Activated naive CD4-positive, alpha-beta T cell treated with Interleukin-2 at 50 U/mL for 16 hours (primary cell): Measurements from ENCODE around the gene ADAM30.

Experiments
- DNase-seq: peaks from one replicate; pipeline ENCODE4 v3.0.0-alpha.2; 2020

The ADAM30 gene

GRCh38 chr1:119896303-119896702, at the start of gene ADAM30:
Gene ADAM30 (minus strand): TSS chr1:119896515. CDS start chr1:119896336, 179 bp downstream.
- no peak for DNase-seq

DNA sequence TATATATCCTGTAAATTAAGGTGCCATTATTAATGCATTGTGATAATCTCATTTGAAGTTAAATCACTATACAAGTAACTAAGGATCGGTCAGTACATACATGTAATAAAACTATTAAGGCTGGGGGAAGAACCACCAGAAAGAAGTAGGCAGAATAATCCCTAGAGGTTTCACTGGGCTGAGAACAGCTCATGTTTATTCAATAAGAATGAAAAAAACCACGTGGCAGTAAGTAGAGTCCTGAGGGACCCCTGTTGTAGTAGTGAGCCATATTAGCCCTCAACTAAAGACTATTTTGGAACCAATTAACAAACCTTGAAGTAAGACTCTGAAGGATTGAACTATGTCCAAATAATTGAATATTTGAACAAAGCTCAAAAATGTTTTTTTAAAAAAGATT, 46.9 kb upstream of the ADAM30 start:
- DNase-seq, result no peak

- DNase-seq, result no peak
These were observed 45.1 kb upstream of the ADAM30 start for GRCh38 chr1:119941392-119941791.

DNA sequence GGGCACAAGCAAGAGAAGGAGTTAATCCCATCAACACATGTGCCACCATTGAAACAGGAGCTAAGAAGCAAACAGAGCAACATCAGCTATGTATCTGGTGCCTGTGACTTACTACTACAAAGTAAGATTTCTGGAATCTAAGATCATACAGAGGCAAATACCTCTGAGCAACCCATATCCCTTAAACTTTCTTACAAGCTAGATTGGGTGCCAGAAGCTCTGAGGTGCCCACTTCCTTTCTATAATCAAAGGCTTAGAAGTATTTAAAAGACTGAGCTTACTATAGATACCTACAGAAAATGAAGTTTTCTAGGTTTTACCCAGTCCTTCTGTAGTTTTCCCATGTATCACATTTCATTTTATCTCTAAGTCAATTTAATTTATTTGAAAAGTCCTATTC, 44.4 kb upstream of the ADAM30 start:
- no peak for DNase-seq

GRCh38 chr1:119937198-119937597, 40.9 kb upstream of the ADAM30 start:
- no peak for DNase-seq

DNA sequence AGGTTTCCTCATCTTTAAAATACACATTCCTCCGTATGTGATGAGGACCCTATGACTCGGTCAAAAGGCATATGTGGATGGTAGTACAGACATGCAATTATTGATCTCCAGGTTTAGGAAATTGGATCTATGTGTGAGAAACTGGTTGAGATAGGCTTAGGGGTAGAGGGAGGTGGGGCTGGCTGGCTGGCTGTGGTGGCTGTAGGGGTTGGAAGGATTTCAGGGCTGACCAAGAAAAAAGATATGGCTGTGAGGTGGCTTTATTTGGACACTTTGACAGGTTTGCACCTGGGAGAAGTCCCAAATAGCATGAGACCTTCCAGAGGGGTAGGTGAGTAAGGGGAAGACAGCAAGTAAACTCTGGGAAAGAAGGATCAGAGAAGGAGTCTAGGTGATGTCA, 39.6 kb upstream of the ADAM30 start:
- no peak for DNase-seq

- DNase-seq, result no peak
These were observed 39.1 kb upstream of the ADAM30 start for GRCh38 chr1:119935373-119935772.

DNA sequence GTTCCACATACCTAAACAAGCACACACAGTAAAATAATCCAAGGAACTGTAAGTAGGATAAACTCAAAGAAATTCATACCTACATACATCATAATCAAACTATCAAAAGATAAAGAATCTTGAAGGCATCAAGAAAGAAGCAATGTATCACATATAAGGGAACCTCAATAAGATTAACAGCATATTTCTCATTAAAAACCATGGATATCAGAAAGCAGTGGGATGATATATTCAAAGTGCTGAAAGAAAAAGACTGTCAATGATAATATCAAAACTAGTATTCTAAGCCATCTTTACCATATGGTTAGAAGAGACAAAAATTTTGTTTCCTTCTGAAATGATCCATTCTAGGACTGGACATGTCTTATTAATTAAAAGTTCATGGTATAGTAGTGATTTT, 37.1 kb upstream of the ADAM30 start:
- DNase-seq, result no peak

DNA sequence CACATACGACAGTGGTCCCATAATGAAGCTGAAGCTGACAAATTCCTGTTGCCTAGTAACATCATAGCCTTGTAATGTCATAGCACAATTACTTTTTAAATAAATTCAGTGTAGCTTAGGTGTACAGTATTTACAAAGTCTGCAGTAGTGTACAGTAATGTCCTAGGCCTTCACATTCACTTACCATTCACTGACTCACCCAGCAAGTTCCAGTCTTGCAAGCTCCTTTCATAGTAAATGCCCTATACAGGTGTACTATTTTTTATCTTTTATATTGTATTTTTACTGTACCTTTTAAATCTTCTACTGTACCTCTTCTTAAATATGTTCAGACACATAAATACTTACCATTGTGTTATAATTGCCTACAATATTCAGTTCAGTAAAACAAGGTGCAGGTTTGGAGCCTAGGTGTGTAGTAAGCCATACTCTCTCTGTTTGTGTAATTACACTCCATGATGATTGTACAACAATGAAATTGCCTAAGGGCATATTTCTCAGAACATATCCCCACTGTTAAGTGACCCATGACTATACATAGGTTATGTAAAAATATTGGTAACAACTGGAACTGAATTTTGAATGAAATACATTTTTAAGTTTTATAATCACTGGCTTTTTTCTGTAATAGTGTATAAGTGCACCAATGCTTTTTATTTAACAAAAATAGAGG, 33.5 kb upstream of the ADAM30 start:
- no peak for DNase-seq

DNA sequence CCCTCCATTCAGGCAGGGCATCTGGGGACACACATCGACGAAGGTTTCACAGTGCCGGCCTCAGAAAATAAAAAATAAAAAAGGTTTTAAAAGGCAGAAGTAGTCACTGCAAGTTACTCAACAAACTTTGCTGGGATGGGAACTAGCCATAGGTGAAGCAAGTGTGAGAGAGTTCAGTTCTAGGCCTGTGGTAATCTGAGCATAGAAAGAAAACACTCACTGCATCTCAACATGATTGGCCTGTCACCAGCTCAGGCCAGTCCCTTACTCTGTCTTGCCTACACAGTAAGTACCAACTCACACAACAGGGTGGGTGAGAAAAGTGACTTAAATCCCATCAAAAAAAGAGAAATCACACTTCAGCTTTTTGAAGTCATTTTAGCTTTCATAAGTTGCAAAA, 30.2 kb upstream of the ADAM30 start:
- DNase-seq, result no peak

DNA sequence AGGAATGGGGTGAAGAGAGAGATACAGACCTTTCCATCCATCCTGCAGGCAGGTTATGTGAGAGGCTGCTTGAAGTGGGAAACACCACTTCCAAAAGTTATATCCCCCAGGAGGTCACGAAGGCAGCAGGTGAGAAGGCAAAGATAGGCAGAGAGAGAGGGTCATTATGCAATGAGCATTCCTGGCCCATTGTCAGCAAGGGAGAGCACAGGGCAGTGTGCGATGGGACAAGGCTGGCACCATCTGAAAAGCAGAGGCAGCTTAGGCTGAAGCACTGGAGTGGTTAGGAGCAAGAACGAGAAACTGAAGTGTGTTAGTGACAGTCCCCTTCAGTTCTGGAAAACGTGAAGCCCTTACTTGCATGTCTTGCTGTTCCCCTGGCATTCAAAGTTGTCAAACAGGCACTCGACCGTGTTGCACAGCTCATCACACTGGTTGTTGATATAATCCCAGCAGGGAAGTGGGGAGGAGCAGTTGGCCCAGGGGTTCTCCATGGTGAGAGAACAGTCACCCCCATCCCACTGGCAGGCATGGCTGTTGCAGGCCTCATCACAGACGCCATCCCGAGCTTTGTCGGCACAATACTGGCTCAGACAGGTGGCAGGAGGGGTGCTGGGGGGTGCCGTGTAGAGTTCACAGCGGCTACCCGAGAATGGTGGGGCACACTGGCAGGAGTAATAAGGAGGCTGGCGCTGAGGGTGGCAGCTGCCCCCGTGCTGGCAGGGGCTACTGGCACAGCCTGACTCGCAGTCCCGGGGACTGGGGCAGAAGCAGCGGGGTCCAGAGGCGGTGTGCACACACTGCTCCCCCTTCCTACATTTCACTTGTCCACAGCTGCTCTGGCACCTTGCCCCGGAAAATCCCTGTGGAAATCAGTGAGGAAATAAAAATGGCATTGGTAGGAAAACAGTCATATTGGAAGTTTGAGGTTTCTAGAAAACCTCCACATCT, 28.9 kb upstream of the ADAM30 start:
- no peak for DNase-seq

DNA sequence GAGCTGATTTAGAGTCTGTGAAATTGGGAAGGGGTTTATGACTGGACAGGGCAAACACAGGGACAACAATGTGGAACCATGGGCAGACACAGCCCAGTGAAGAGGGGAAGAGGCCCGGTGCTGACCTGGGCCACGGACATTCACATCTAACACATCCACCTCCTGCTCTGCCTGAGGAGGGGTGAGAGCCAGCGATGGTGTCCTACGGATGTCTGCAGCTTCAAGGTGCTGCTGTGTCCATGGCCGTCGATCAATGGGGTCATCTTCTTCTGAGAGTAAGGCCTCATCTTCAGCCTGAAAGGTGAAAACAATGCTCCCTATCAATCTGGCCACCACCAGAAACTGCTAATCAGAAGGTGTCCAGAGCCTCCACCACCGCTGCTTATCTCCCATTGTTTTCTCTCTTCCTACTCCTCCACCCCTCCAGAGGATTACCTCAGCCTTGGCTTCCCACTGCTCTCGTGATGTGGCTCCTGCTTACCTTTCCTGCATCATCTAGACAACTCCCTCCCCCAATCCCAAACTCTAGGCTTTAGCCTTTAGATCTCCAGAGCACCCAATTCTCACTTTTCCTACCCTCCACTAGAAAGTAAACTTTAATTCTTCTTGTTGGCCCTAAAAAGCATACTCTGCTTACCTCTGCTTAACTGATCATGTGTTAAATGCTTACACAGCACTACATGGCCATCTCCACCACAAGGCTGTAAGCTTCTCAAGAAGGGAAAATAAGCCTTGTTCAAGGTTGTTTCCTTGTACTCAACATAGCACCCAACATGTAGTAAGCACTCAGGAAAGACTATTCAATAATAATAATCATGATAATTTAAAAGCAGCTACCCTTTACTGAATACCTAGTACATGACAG, 24.0 kb upstream of the ADAM30 start:
- DNase-seq, result no peak

DNA sequence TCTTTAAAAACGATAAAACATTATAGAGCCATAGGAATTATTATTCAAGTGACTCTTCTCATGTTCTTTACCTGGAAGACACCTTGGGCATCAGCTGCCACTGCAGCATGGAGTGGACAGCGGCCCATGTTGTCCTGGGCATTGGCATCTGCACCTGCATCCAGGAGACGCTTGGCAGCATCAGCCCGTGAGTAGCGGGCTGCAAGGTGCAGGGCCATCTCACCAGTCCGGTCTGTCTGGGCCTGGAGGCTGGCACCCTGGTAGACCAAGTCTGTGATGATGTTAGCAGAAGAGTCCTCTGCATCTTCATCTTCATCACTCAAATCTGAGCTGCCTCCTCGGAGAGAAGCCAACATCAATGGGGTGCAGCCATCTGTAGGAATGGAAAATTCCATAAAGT, 22.9 kb upstream of the ADAM30 start:
- DNase-seq, result no peak

- no peak for DNase-seq
These were observed 22.0 kb upstream of the ADAM30 start for GRCh38 chr1:119918301-119918700.

DNA sequence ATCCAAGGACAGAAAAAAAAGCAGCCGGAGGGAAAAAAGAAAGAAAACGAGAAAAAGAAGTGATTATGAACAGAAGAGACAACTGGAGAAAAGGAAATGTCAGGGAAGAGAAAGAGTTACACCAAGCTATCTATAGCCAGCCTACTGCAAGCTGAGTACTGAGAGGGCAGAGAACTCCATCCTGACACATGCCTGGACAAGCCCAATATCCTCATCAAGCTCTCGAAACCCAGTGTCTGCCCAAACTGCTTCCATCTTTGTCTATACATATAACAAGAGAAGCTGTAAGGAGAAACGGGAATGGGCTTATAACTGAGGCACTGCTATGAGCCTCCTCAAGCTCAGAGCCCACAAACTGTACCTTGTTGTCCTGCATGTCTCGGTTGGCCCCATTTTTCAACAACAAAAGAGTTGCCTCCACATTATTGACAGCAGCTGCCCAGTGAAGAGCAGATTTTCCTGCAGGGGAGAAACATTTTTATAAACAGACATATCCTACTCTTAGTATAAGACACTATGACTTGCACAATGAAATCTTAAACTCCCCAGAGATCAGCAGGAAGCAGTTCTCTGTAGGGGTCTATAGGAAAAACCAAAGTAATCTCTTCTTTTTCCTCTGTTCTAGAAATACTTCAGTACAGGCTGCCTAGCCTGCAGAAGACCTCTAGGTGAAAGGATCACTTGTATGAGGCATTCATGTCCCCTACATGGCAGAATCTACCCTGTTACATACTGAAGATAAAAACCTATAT, 21.2 kb upstream of the ADAM30 start:
- DNase-seq, result no peak

- DNase-seq, result no peak
These were observed 19.2 kb upstream of the ADAM30 start for GRCh38 chr1:119915517-119915916.

DNA sequence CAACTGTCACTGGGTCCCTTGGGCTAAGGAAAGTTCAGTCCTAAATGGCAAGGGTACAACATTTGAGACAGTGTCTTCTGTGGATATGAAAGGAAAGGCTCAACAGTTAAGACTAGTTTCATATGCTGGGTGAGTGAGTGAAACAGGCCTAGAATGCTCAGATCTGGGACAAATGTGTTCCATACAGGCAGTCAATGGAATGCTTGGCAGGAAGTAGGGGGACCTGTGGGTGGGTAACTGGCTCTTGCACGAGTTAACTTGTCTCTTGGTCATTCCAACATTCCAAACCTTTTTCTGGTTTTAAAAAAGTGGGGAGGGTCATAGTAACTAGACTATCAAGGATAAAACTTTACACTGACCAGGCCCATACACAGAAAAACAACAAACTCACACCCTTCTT, 17.8 kb upstream of the ADAM30 start:
- no peak for DNase-seq

GRCh38 chr1:119912963-119913362, 16.6 kb upstream of the ADAM30 start:
- no peak for DNase-seq

GRCh38 chr1:119911775-119912174, 15.5 kb upstream of the ADAM30 start:
- no peak for DNase-seq

GRCh38 chr1:119910618-119911017, 14.3 kb upstream of the ADAM30 start:
- DNase-seq, result no peak

DNA sequence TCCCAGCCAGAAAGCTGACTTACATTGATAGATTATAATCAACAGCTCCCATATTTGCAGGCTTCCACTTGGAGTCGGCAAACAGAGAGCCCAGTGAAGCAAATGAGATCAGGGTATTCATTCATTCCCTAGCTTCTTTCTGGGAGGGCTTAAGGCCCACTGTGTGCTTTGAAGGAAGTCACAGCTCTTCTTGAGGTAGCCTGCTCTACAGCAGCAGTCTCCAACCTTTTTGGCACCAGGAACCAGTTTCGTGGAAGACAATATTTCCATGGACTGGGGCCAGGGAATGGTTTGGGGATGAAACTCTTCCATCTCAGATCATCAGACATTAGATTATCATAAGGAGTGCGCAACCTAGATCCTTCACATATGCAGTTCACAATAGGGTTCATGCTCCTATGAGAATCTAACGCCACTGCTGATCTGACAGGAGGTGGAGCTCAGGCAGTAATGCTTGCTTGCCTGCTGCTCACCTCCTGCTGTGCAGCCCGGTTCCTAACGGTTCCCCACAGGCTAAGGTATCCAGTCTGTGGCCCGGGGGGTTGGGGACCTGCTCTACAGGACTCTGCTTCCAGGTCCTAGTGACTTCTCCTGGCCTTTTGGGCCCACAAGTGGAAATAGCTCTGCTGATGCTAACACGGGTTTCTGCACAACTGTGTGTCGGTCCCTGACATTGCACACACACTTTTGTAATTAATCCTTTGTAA, 13.7 kb upstream of the ADAM30 start:
- no peak for DNase-seq

- DNase-seq, result no peak
These were observed 12.3 kb upstream of the ADAM30 start for GRCh38 chr1:119908661-119909060.
